ENCODE results near the gene TRIM71.

DNA sequence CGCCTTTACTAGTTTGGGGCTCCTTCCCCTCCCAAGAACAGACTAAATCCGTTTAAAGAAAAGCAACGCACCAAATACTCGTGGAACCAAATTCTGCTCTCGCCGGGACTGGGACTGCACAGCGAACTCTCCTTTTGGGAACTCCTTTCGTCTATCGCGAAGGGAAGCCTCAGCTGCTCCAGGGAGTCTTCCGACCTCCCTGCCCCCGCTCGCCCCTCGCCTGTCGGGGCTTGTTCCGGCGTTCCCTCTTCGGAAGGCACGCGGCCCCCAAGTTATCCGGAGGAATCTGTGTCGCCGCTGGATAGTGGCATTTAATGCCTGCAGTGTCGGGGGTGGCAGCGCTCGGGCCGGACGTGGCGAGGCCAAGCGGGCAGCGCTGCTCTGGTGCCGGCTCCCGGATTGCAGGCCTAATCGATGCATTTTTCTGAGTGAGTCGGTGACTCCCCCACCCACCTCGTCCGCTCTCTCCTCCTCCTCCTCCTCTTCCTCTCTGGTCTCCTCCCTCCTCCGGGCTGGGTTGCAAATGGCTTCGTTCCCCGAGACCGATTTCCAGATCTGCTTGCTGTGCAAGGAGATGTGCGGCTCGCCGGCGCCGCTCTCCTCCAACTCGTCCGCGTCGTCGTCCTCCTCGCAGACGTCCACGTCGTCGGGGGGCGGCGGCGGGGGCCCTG lies at the start of gene TRIM71:
- no peak for TF ChIP-seq POLR2A (IDR thresholded peaks at IDR 0.05; ENCODE audit: low read length)
- TF ChIP-seq GATA1 (IDR thresholded peaks at IDR 0.05; ENCODE audit: low read depth, low read length) = no peak
